ENCODE results near the gene PROCR. TPM values are rescaled to one million over a fixed set of nuclear protein-coding genes. Genes with fewer than 3 reads are reported as not detected.
"Not testable (repeated sequence)": the region's sequence is repeated elsewhere in the genome, so short reads cannot be mapped to it uniquely, and the experiment has no call there.

Gene PROCR
- total and polyA plus RNA-seq, 7 donors: 12.4 to 53.5 (median 22.8) TPM

GRCh38 chr20:35156978-35157377 is 14.9 kb upstream of the PROCR start:
- Histone ChIP-seq H3K36me3 (no peaks in the 10 kb centered on the region), H3K27ac (no peak overlapping the region), H3K9me3 (no peaks in the 10 kb centered on the region), H3K4me3 (no peak overlapping the region), H3K4me1 (no peaks in the 10 kb centered on the region), H3K27me3 (no peaks in the 10 kb centered on the region)
- WGBS, 2 donors: 89 to 91% methylated on average over 6 of the region's 6 CpGs
- no peak for TF ChIP-seq EP300 (IDR thresholded peaks at IDR 0.05)
- TF ChIP-seq POLR2AphosphoS5 (IDR thresholded peaks at IDR 0.05): no peak
- no peak for TF ChIP-seq CTCF (IDR thresholded peaks at IDR 0.05)
- TF ChIP-seq POLR2A (IDR thresholded peaks at IDR 0.05): no peak
- DNase-seq: no peak
- intact Hi-C loops (cut with DNase I): no loop called here

- H3K36me3 ChIP-seq; H3K4me3 ChIP-seq; H3K9me3 ChIP-seq; DNase-seq; H3K27me3 ChIP-seq; intact Hi-C loops (cut with DNase I); H3K27ac ChIP-seq; H3K4me1 ChIP-seq: not testable (repeated sequence)
- WGBS, 2 donors: 96 to 97% methylated on average over 5 of the region's 5 CpGs
Observed at GRCh38 chr20:35160341-35160740, 11.5 kb upstream of the PROCR start.

- H3K9me3 ChIP-seq; H3K27ac ChIP-seq; intact Hi-C loops (cut with DNase I); H3K4me3 ChIP-seq; DNase-seq; H3K4me1 ChIP-seq; H3K27me3 ChIP-seq; H3K36me3 ChIP-seq: not testable (repeated sequence)
Observed at GRCh38 chr20:35164531-35164930, 7.3 kb upstream of the PROCR start.

GRCh38 chr20:35165221-35166185 is 6.4 kb upstream of the PROCR start:
- no peak for DNase-seq
- peaks cover 0 to 4% (median 0%) of the 10 kb centered on the region in 4 donors for H3K4me1 ChIP-seq
- WGBS, 2 donors: 88 to 90% methylated on average over 4 of the region's 4 CpGs
- H3K36me3 ChIP-seq: no peaks in the 10 kb centered on the region
- TF ChIP-seq EP300 (IDR thresholded peaks at IDR 0.05) (no peak), POLR2A (IDR thresholded peaks at IDR 0.05) (no peak), POLR2AphosphoS5 (IDR thresholded peaks at IDR 0.05) (no peak), CTCF (IDR thresholded peaks at IDR 0.05) (no peak)
- no peak overlapping the region for H3K4me3 ChIP-seq
- no peaks in the 10 kb centered on the region for H3K9me3 ChIP-seq
- H3K27ac ChIP-seq: no peak overlapping the region
- no peaks in the 10 kb centered on the region for H3K27me3 ChIP-seq
- intact Hi-C loops (cut with DNase I): no loop called here

- Histone ChIP-seq H3K4me1 (peaks cover 0 to 6% (median 3%) of the 10 kb centered on the region in 4 donors), H3K4me3 (no peak overlapping the region), H3K9me3 (no peaks in the 10 kb centered on the region), H3K27ac (no peak overlapping the region), H3K27me3 (no peaks in the 10 kb centered on the region), H3K36me3 (no peaks in the 10 kb centered on the region)
- intact Hi-C loops (cut with DNase I): no loop called here
- TF ChIP-seq CTCF (IDR thresholded peaks at IDR 0.05) (no peak), POLR2AphosphoS5 (IDR thresholded peaks at IDR 0.05) (peak in 3 of 4 donors; percentile 15 to 39 (median 22))
- no peak for DNase-seq
- WGBS, 2 donors: 60 to 82% methylated on average over 5 of the region's 5 CpGs
Observed at GRCh38 chr20:35166242-35166830, 5.5 kb upstream of the PROCR start.

All from sigmoid colon (tissue), 7 donors.